Loucy (cell line): ENCODE results near the gene GAS2L1.

Experiments
- H2AFZ ChIP-seq: fragments of 200-600 bp; sonication (generic); 2 replicates; pipeline ENCODE4 v1.6.0; 2016; ENCODE audit warnings: antibody characterized with exemption, mild to moderate bottlenecking, low read length, moderate library complexity
- H3F3A ChIP-seq: fragments of 200-600 bp; 2 replicates; pipeline ENCODE4 v1.6.0; 2016; ENCODE audit warnings: antibody characterized with exemption, low read depth, mild to moderate bottlenecking
- H3K27me3 ChIP-seq: fragments of 200-600 bp; sonication (generic); 2 replicates; pipeline ENCODE4 v1.6.1; 2014; ENCODE audit warnings: low read length, mild to moderate bottlenecking; ENCODE audit not compliant: insufficient read depth, poor library complexity, severe bottlenecking
- H3K36me3 ChIP-seq: fragments of 200-600 bp; sonication (generic); 2 replicates; pipeline ENCODE4 v1.6.1; 2016; ENCODE audit warnings: low read length; ENCODE audit not compliant: insufficient read depth
- H3K4me1 ChIP-seq: fragments of 200-600 bp; sonication (generic); 2 replicates; pipeline ENCODE4 v1.5.1; 2014; ENCODE audit warnings: low read length, mild to moderate bottlenecking; ENCODE audit not compliant: insufficient read depth, poor library complexity, severe bottlenecking
- H3K4me2 ChIP-seq: fragments of 200-600 bp; sonication (generic); 2 replicates; pipeline ENCODE4 v1.6.0; 2014; ENCODE audit warnings: antibody characterized with exemption, low read length, low read depth, mild to moderate bottlenecking; ENCODE audit not compliant: poor library complexity, severe bottlenecking
- H3K4me3 ChIP-seq: fragments of 200-600 bp; sonication (generic); 2 replicates; pipeline ENCODE4 v1.5.1; 2014; ENCODE audit warnings: low read length, mild to moderate bottlenecking, mixed read lengths; ENCODE audit not compliant: poor library complexity, severe bottlenecking
- H3K79me2 ChIP-seq: fragments of 200-600 bp; sonication (generic); 2 replicates; pipeline ENCODE4 v1.6.1; 2014; ENCODE audit warnings: low read length; ENCODE audit not compliant: insufficient read depth
- H3K9ac ChIP-seq: fragments of 200-600 bp; sonication (generic); 2 replicates; pipeline ENCODE4 v1.6.0; 2014; ENCODE audit warnings: mild to moderate bottlenecking, low read depth, low read length, moderate library complexity; ENCODE audit not compliant: poor library complexity, severe bottlenecking
- H3K9me2 ChIP-seq: fragments of 200-600 bp; sonication (generic); replicated peaks from 2 replicates; pipeline ENCODE4 v1.6.1; 2016; ENCODE audit warnings: low read depth, low read length, mixed read lengths
- H3K9me3 ChIP-seq: fragments of 200-600 bp; sonication (generic); 2 replicates; pipeline ENCODE4 v1.6.1; 2014; ENCODE audit warnings: mild to moderate bottlenecking, antibody characterized with exemption, low read length, low read depth; ENCODE audit not compliant: insufficient read depth
- H4K20me1 ChIP-seq: fragments of 200-600 bp; sonication (generic); 2 replicates; pipeline ENCODE4 v1.6.0; 2014; ENCODE audit warnings: antibody characterized with exemption, low read length, mild to moderate bottlenecking; ENCODE audit not compliant: insufficient read depth, poor library complexity, severe bottlenecking
- EZH2phosphoT487 ChIP-seq: fragments of 200-600 bp; IDR thresholded peaks from 2 replicates; pipeline ENCODE4 v1.6.1; 2018; ENCODE audit warnings: antibody characterized with exemption, mild to moderate bottlenecking, moderate library complexity, borderline replicate concordance
- TF ChIP-seq, protein P1 (sequence below): fragments of 200-600 bp; sonication (generic); conservative IDR thresholded peaks from 2 replicates; pipeline ENCODE4 v1.5.1; 2014; ENCODE audit warnings: mild to moderate bottlenecking, antibody characterized with exemption, low read length

GAS2L1 gene

DNA sequence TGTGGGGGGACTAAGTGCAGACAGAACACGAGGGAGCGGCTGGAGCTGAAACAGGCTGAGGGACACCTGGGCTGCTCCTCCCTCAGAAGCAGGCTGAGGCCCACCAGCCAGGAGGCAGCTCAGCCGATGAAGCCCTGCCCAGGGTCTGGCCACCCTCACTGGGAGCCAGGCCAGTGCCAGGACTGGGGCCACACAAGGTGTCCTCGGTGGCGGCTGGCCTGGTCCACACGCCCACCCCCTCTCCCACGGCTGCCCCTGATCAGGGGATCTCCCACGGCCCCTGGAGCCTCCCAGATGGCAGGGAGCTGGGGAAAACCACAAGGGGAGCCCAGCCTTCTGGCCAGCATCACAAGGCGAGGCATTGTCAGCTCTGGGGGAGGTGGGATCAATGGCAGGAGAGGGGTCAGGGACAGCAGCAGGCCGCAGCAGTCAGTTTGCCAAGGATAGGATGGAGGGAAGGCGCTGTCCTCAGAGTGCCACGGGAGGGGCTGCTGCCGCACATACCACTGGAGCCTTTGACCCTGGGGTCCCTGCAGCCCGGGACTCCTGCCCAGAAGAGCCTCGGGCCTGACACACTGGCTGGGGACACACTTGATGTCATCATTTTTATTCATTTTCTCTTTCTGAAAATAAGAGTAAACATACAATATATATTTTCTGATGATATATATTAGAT, 20.8 kb downstream of the GAS2L1 start:
- Histone ChIP-seq H3K9ac (no peak overlapping the region), H3F3A (no peaks in the 10 kb centered on the region), H3K4me1 (no peaks in the 10 kb centered on the region), H3K4me2 (no peak overlapping the region), H3K27me3 (no peaks in the 10 kb centered on the region), H3K4me3 (no peak overlapping the region), H4K20me1 (no peaks in the 10 kb centered on the region), H3K79me2 (no peaks in the 10 kb centered on the region), H3K36me3 (peaks cover 54% of the 10 kb centered on the region; the same call in 1 of the 2 replicates), H3K9me2 (no peaks in the 10 kb centered on the region), H2AFZ (no peak overlapping the region), H3K9me3 (no peaks in the 10 kb centered on the region)
- TF ChIP-seq, protein P1, sequence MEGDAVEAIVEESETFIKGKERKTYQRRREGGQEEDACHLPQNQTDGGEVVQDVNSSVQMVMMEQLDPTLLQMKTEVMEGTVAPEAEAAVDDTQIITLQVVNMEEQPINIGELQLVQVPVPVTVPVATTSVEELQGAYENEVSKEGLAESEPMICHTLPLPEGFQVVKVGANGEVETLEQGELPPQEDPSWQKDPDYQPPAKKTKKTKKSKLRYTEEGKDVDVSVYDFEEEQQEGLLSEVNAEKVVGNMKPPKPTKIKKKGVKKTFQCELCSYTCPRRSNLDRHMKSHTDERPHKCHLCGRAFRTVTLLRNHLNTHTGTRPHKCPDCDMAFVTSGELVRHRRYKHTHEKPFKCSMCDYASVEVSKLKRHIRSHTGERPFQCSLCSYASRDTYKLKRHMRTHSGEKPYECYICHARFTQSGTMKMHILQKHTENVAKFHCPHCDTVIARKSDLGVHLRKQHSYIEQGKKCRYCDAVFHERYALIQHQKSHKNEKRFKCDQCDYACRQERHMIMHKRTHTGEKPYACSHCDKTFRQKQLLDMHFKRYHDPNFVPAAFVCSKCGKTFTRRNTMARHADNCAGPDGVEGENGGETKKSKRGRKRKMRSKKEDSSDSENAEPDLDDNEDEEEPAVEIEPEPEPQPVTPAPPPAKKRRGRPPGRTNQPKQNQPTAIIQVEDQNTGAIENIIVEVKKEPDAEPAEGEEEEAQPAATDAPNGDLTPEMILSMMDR, result no peak
- TF ChIP-seq EZH2phosphoT487, result no peak

DNA sequence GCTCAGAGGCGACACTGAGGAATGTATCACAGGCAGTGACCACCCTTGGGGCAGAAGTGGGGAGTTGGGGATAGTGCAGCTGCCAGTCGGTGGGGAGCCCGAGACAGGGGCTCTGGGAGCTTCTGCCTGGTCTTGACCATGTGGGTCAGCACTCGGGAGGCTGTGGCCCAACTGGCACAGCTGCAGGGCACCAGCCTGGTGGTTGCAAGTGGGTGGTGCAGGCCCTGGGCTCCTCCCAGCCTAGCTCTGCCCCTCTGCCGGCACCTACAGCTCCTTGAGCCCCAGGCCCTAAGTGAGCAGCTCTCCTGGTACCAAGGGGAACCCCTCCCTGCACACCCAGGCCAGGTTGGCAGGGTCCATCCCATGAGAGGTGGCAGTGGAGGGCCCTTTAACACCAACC, 21.6 kb downstream of the GAS2L1 start:
- peaks cover 54% of the 10 kb centered on the region; the same call in 1 of the 2 replicates for H3K36me3 ChIP-seq
- TF ChIP-seq, protein P1, result no peak; the same call in 1 of the 2 replicates
- TF ChIP-seq EZH2phosphoT487, result no peak
- H3K4me2 ChIP-seq, result no peak overlapping the region

DNA sequence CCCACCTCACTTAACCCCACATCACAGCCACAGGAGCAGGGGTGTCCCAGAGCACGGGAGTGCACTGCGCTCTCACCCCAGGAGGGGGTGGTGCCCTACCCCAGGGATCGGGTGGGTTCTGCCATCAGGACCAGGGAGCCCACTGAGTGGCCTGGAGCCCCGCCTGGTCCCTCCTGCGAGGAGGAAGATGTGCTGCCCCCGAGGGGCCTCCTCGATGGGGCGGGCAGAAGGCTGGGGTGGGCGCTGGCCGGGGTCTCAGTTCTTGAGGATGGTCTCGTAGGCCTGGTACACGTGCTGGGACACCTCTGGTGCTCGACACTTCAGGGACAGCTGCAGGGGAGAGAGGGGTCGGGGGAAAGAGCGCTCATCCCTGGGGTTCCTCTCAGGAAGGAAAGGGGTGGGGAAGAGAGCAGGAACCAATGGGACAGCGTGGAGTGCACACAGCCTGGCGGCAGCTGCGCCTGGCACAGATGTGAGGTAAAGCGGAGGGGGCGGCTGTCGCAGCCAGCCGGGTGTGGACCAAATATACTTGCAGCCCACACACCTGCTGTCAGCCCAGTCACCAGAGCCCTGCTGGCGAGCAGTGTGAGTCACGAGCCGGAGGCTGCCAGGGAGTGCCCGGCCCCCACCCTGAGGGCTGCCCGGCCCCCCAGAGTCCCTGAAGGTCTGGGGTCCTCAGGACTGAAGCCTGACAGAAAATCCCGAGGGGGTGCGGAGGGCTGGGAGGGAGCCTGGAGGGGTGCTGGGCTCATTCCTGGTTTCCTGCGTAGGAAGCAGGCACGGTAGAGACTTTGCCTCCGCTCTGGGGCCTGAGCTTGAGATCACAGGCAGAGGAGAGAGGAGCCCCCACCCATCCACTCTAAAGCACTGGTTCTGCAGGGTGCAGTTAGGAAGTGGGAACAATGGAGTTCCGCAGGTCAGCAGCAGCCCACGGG, 22.4 kb downstream of the GAS2L1 start:
- no peak overlapping the region for H3K9ac ChIP-seq
- TF ChIP-seq, protein P1, result no peak
- no peak for TF ChIP-seq EZH2phosphoT487
- no peaks in the 10 kb centered on the region for H3K27me3 ChIP-seq
- H3K4me2 ChIP-seq, result no peak overlapping the region
- H3F3A ChIP-seq, result no peaks in the 10 kb centered on the region
- H3K9me2 ChIP-seq, result no peaks in the 10 kb centered on the region
- no peak overlapping the region for H3K4me3 ChIP-seq
- H3K9me3 ChIP-seq, result no peaks in the 10 kb centered on the region
- H2AFZ ChIP-seq, result no peak overlapping the region
- peaks cover 54% of the 10 kb centered on the region; the same call in 1 of the 2 replicates for H3K36me3 ChIP-seq
- H3K4me1 ChIP-seq, result no peaks in the 10 kb centered on the region
- no peaks in the 10 kb centered on the region for H4K20me1 ChIP-seq
- H3K79me2 ChIP-seq, result no peaks in the 10 kb centered on the region

More for the DNA sequence above, 21.6 kb downstream of the GAS2L1 start:
- Histone ChIP-seq H3K4me1 (no peaks in the 10 kb centered on the region), H3K4me3 (no peak overlapping the region), H3K9me3 (no peaks in the 10 kb centered on the region), H3F3A (no peaks in the 10 kb centered on the region), H3K27me3 (no peaks in the 10 kb centered on the region), H4K20me1 (no peaks in the 10 kb centered on the region), H3K79me2 (no peaks in the 10 kb centered on the region), H2AFZ (no peak overlapping the region), H3K9ac (no peak overlapping the region), H3K9me2 (no peaks in the 10 kb centered on the region)
